H1 (cell line): Measurements from ENCODE around the gene SBK2. TPM values are rescaled to one million over a fixed set of nuclear protein-coding genes. Genes with fewer than 3 reads are reported as not detected.
A peak's percentile ranks its signal among the peaks of the same experiment; 100 is the strongest.

Experiments
- CTCF ChIA-PET: fragments of 300-600 bp; sonication (Branson Sonifier 250); formaldehyde crosslinking; loops from one replicate; lab custom pipeline; 2021; ENCODE audit not compliant: partially characterized antibody; lab: Charles Lee
- POLR2A ChIA-PET: fragments of 300-600 bp; sonication (Branson Sonifier 250); formaldehyde crosslinking; loops from one replicate; lab custom pipeline; 2021; ENCODE audit warnings: inconsistent platforms; ENCODE audit not compliant: partially characterized antibody; lab: Charles Lee
- DNase-seq, 2 experiments: peaks; one replicate each; pipeline versions ENCODE4 v3.0.0 to v3.0.0-alpha.2; 2010 to 2022; ENCODE audit warnings: low spot score in 2 of 2, low read depth in 1 of 2, mixed read lengths in 1 of 2
- FAIRE-seq: peaks from 2 replicates; lab custom pipeline; 2011; peaks lifted over from hg19 to GRCh38; lab: Jason Lieb, UNC
- H2AFZ ChIP-seq: 2 replicates; pipeline ENCODE4 v1.8.1; 2012; ENCODE audit warnings: low read length, inconsistent platforms
- H2AK5ac ChIP-seq: 2 replicates; pipeline ENCODE4 v1.6.1; 2013; ENCODE audit warnings: low read depth, low read length
- H2BK120ac ChIP-seq: replicated peaks from 2 replicates; pipeline ENCODE3; 2013; ENCODE audit warnings: low read depth, low read length, inconsistent platforms
- H2BK12ac ChIP-seq: 2 replicates; pipeline ENCODE4 v1.6.1; 2013; ENCODE audit warnings: low read depth, low read length
- H2BK15ac ChIP-seq: 2 replicates; pipeline ENCODE4 v1.6.1; 2013; ENCODE audit warnings: low read length
- H2BK20ac ChIP-seq: 2 replicates; pipeline ENCODE4 v1.6.1; 2013; ENCODE audit warnings: low read length
- H2BK5ac ChIP-seq: 2 replicates; pipeline ENCODE4 v1.6.1; 2013; ENCODE audit warnings: low read depth, low read length
- H3K14ac ChIP-seq: 2 replicates; pipeline ENCODE4 v1.6.1; 2013; ENCODE audit warnings: inconsistent platforms; ENCODE audit not compliant: insufficient read length
- H3K18ac ChIP-seq: 2 replicates; pipeline ENCODE4 v1.6.1; 2013; ENCODE audit warnings: low read length; ENCODE audit errors: extremely low read depth
- H3K23ac ChIP-seq: 2 replicates; pipeline ENCODE4 v1.6.1; 2013; ENCODE audit warnings: inconsistent platforms; ENCODE audit not compliant: insufficient read length
- H3K23me2 ChIP-seq: 2 replicates; pipeline ENCODE4 v1.6.1; 2013; ENCODE audit warnings: low read depth, low read length
- H3K27ac ChIP-seq: 2 replicates; pipeline ENCODE4 v1.6.1; 2011; ENCODE audit warnings: low read depth, low read length, inconsistent platforms
- H3K27me3 ChIP-seq, 4 experiments: replicated peaks in 1 of 4; 1 replicate in 1 of 4; 2 replicates in 3 of 4; pipeline versions ENCODE4 v1.6.1 to v1.8.1; 2011 to 2013; ENCODE audit warnings: low read length in 3 of 4, mild to moderate bottlenecking in 3 of 4, inconsistent platforms in 2 of 4, mixed read lengths in 2 of 4, moderate library complexity in 1 of 4; ENCODE audit not compliant: control insufficient read depth in 3 of 4, insufficient read depth in 3 of 4; ENCODE audit errors: extremely low read depth in 1 of 4
- H3K36me3 ChIP-seq, 4 experiments: 2 replicates each; pipeline versions ENCODE4 v1.6.1 to v1.8.1; 2011 to 2013; ENCODE audit warnings: mild to moderate bottlenecking in 4 of 4, low read length in 3 of 4, moderate library complexity in 2 of 4, control low read depth in 1 of 4, inconsistent platforms in 1 of 4; ENCODE audit not compliant: insufficient read depth in 4 of 4, control insufficient read depth in 2 of 4
- H3K4ac ChIP-seq: replicated peaks from 2 replicates; pipeline ENCODE3; 2013; ENCODE audit warnings: low read length, low read depth, mixed read lengths, inconsistent platforms; ENCODE audit not compliant: insufficient read length
- H3K4me1 ChIP-seq, 4 experiments: replicated peaks in 1 of 4; 1 replicate in 1 of 4; 2 replicates in 3 of 4; pipeline versions ENCODE4 v1.6.1 to v1.8.1; 2011 to 2013; ENCODE audit warnings: low read length in 3 of 4, inconsistent platforms in 2 of 4, mixed read lengths in 1 of 4; ENCODE audit not compliant: insufficient read depth in 4 of 4, control insufficient read depth in 3 of 4
- H3K4me2 ChIP-seq, 2 experiments: 2 replicates each; pipeline versions ENCODE4 v1.6.1 to v1.8.1; 2011 to 2013; ENCODE audit warnings: low read depth in 2 of 2, low read length in 2 of 2, control low read depth in 1 of 2, inconsistent platforms in 1 of 2, mild to moderate bottlenecking in 1 of 2; ENCODE audit not compliant: insufficient read depth in 1 of 2
- H3K4me3 ChIP-seq, 4 experiments: fragments of 200-600, 300-600 bp in 1 of 4; sonication (generic), shearing (Covaris generic), sonication (Bioruptor Twin) in 1 of 4; 2 replicates each; pipeline versions ENCODE4 v1.5.1 to v1.8.1; 2011 to 2016; ENCODE audit warnings: low read length in 4 of 4, low read depth in 3 of 4, control low read depth in 2 of 4, inconsistent platforms in 2 of 4, mild to moderate bottlenecking in 2 of 4, mixed read lengths in 1 of 4, moderate library complexity in 1 of 4; ENCODE audit not compliant: insufficient read depth in 2 of 4; ENCODE audit errors: extremely low read depth in 1 of 4
- H3K56ac ChIP-seq: replicated peaks from 2 replicates; pipeline ENCODE3; 2013; ENCODE audit warnings: low read depth, mild to moderate bottlenecking, mixed read lengths, low read length, inconsistent platforms; ENCODE audit not compliant: insufficient read length
- H3K79me1 ChIP-seq: 2 replicates; pipeline ENCODE4 v1.6.1; 2013; ENCODE audit warnings: low read depth, low read length, control low read depth
- H3K79me2 ChIP-seq, 2 experiments: 2 replicates each; pipeline versions ENCODE4 v1.6.1 to v1.8.1; 2012 to 2013; ENCODE audit warnings: low read length in 2 of 2, mild to moderate bottlenecking in 2 of 2, inconsistent platforms in 1 of 2; ENCODE audit not compliant: insufficient read depth in 2 of 2, control insufficient read depth in 1 of 2
- H3K9ac ChIP-seq, 4 experiments: replicated peaks in 1 of 4; 1 replicate in 1 of 4; 2 replicates in 3 of 4; pipeline versions ENCODE4 v1.6.1 to v1.8.1; 2011 to 2013; ENCODE audit warnings: low read depth in 3 of 4, low read length in 3 of 4, control low read depth in 2 of 4, mild to moderate bottlenecking in 2 of 4, moderate library complexity in 2 of 4, inconsistent platforms in 1 of 4; ENCODE audit errors: extremely low read depth in 1 of 4
- H3K9me3 ChIP-seq, 2 experiments: 2 replicates each; pipeline versions ENCODE4 v1.6.1 to v1.8.1; 2012 to 2013; ENCODE audit warnings: mild to moderate bottlenecking in 2 of 2, moderate library complexity in 2 of 2, control low read depth in 1 of 2, inconsistent platforms in 1 of 2, low read depth in 1 of 2, low read length in 1 of 2, mixed read lengths in 1 of 2; ENCODE audit not compliant: insufficient read depth in 2 of 2
- H4K20me1 ChIP-seq, 2 experiments: replicated peaks in 1 of 2; 2 replicates each; pipeline versions ENCODE3 to v1.8.1; 2011 to 2013; ENCODE audit warnings: inconsistent platforms in 2 of 2, low read length in 2 of 2, mild to moderate bottlenecking in 1 of 2; ENCODE audit not compliant: insufficient read depth in 2 of 2, control insufficient read depth in 1 of 2
- H4K5ac ChIP-seq: 2 replicates; pipeline ENCODE4 v1.6.1; 2013; ENCODE audit warnings: low read length, low read depth, mixed read lengths, inconsistent platforms; ENCODE audit not compliant: insufficient read length
- H4K8ac ChIP-seq: 2 replicates; pipeline ENCODE4 v1.8.0; 2013; ENCODE audit warnings: mild to moderate bottlenecking, moderate library complexity, low read length, inconsistent platforms; ENCODE audit not compliant: insufficient read depth; ENCODE audit errors: extremely low read depth
- H4K91ac ChIP-seq: replicated peaks from 2 replicates; pipeline ENCODE3; 2013; ENCODE audit warnings: low read length, mixed read lengths, inconsistent platforms; ENCODE audit not compliant: insufficient read length
- ATF3 ChIP-seq: IDR thresholded peaks from 2 replicates; pipeline ENCODE4 v1.6.1; 2011; ENCODE audit warnings: low read depth, mild to moderate bottlenecking, low read length; ENCODE audit not compliant: insufficient read depth
- CHD1 ChIP-seq: IDR thresholded peaks from 2 replicates; pipeline ENCODE4 v1.6.1; 2012; ENCODE audit warnings: low read depth, low read length, improper control_type of control experiment
- EP300 ChIP-seq, 2 experiments: IDR thresholded peaks; 1 replicate in 1 of 2; 2 replicates in 1 of 2; pipeline ENCODE4 v1.6.1; 2011 to 2012; ENCODE audit warnings: low read depth in 2 of 2, low read length in 2 of 2, mild to moderate bottlenecking in 2 of 2, borderline replicate concordance in 1 of 2, inconsistent platforms in 1 of 2, moderate library complexity in 1 of 2
- RFX5 ChIP-seq: IDR thresholded peaks from 2 replicates; pipeline ENCODE4 v1.6.1; 2011; ENCODE audit warnings: low read depth, low read length, improper control_type of control experiment, borderline replicate concordance
- SP1 ChIP-seq: IDR thresholded peaks from 2 replicates; pipeline ENCODE4 v1.6.1; 2011; ENCODE audit warnings: low read depth, low read length
- WGBS, 2 experiments: shearing (Covaris generic) in 1 of 2; methylation state at CpG; one replicate each; pipeline versions ENCODE4 v1.1.6 to v1.1.7; 2013 to 2015; ENCODE audit warnings: low lambda C conversion rate in 2 of 2, mixed read lengths in 2 of 2, inconsistent platforms in 1 of 2, low coverage in 1 of 2, missing lambda C conversion rate in 1 of 2; ENCODE audit not compliant: insufficient replicate concordance in 2 of 2, insufficient coverage in 1 of 2, insufficient read length in 1 of 2; ENCODE audit errors: extremely low coverage in 1 of 2, missing lambda C conversion rate in 1 of 2; 5-methylcytosine and 5-hydroxymethylcytosine counted together
- polyA plus RNA-seq, 7 experiments: library from polyadenylated mRNA; depleted of rRNA in 3 of 7; stranded (reverse) in 5 of 7; unstranded in 2 of 7; fragments of >200 nt in 5 of 7; fragments of 200-250 nt in 2 of 7; gene quantifications; 1 replicate in 5 of 7; 2 replicates in 1 of 7; 4 replicates in 1 of 7; pipeline versions ENCODE4 v1.2.1 to v1.2.3, GENCODE V29; 2011 to 2013; ENCODE audit warnings: missing spikeins in 2 of 7, mixed read lengths in 2 of 7
- total RNA-seq: library from RNA; stranded (reverse); fragmentation: NEBNext Ultra II Directional; extraction: Animal tissue kit (Norgen Biotek cat#: 25700); gene quantifications from 2 replicates; pipeline ENCODE4 v1.2.1, GENCODE V29; 2021

The SBK2 gene
- total and polyA plus RNA-seq, 2 of the 8 experiments (the other 6 are each of a cell fraction or from before 2014, with no cell fraction given), result 3.2 to 4.1 TPM

GRCh38 chr19:55519451-55520311, 17.3 kb downstream of the SBK2 start:
- Histone ChIP-seq H3K23me2 (peaks cover 8% of the 10 kb centered on the region; the same call in 1 of the 2 replicates), H2BK15ac (0 out of 2 replicates have a peak overlapping the region, but pooled peaks have one; percentile 7), H4K91ac (peak overlapping the region; percentile 13), H3K36me3 (no peaks in the 10 kb centered on the region), H2AFZ (no peak overlapping the region), H3K79me1 (no peaks in the 10 kb centered on the region), H3K4me1 (no peaks in the 10 kb centered on the region; a peak in 1 of 7 replicates), H3K14ac (no peak overlapping the region), H3K27me3 (no peaks in the 10 kb centered on the region; a peak in 1 of 7 replicates), H4K20me1 (peaks cover 0 to 4% of the 10 kb centered on the region in 2 experiments), H4K5ac (no peak overlapping the region), H3K4me2 (no peak overlapping the region), H2BK12ac (peak overlapping the region; percentile 77; the same call in 1 of the 2 replicates), H2BK20ac (no peak overlapping the region), H3K4ac (no peak overlapping the region), H3K18ac (no peak overlapping the region), H3K4me3 (no peak overlapping the region), H3K27ac (no peak overlapping the region), H2BK5ac (no peak overlapping the region; the same call in 1 of the 2 replicates), H3K9ac (no peak overlapping the region), H3K79me2 (no peaks in the 10 kb centered on the region), H3K56ac (no peak overlapping the region), H3K23ac (no peak overlapping the region), H2BK120ac (no peak overlapping the region), H3K9me3 (no peaks in the 10 kb centered on the region; a peak in 1 of 4 replicates), H2AK5ac (peak overlapping the region; percentile 97), H4K8ac (no peak overlapping the region)
- DNase-seq (no peak), FAIRE-seq (no peak)
- ChIA-PET POLR2A (no interaction called here), CTCF (interaction anchor here (0.5 kb wide), 1 partner anchor 710 kb away, joined by 3 read pairs; no protein-coding TSS in a partner anchor)
- 82% methylated on average over 10 of the region's 10 CpGs; no CpG with 5 or more reads in 1 of the 2 experiments for WGBS, 2 experiments
- TF ChIP-seq RFX5, result no peak
- no peak for TF ChIP-seq CHD1
- TF ChIP-seq SP1, result no peak
- no peak for TF ChIP-seq EP300 (IDR thresholded peaks at IDR 0.05; ENCODE audit: borderline replicate concordance in 1 of 2, low read depth in 2 of 2, low read length in 2 of 2)
- TF ChIP-seq ATF3, result no peak
